Parathyroid adenoma (tissue), 2 donors: ENCODE results near the gene RSU1.

Experiments used
- H2AFZ ChIP-seq: fragments of 300-600 bp; sonication (generic); one replicate; pipeline ENCODE4 v1.7.0; 2017; ENCODE audit warnings: antibody characterized with exemption, mild to moderate bottlenecking
- H3K27ac ChIP-seq: fragments of 300-600 bp; sonication (generic); one replicate; pipeline ENCODE4 v1.7.0; 2017
- H3K27me3 ChIP-seq: fragments of 300-600 bp; sonication (generic); one replicate; pipeline ENCODE4 v1.7.0; 2017; ENCODE audit warnings: low read length; ENCODE audit not compliant: control insufficient read depth, insufficient read depth
- H3K36me3 ChIP-seq: fragments of 300-600 bp; sonication (generic); one replicate; pipeline ENCODE4 v1.7.0; 2017; ENCODE audit warnings: low read length; ENCODE audit not compliant: control insufficient read depth, insufficient read depth
- H3K4me1 ChIP-seq: fragments of 300-600 bp; sonication (generic); one replicate; pipeline ENCODE4 v1.7.0; 2017; ENCODE audit warnings: control low read depth
- H3K4me2 ChIP-seq: fragments of 300-600 bp; sonication (generic); one replicate; pipeline ENCODE4 v1.7.0; 2017; ENCODE audit warnings: low read length
- H3K4me3 ChIP-seq: fragments of 300-600 bp; sonication (generic); one replicate; pipeline ENCODE4 v1.7.0; 2017; ENCODE audit warnings: low read depth, low read length
- H3K79me2 ChIP-seq: fragments of 300-600 bp; sonication (generic); one replicate; pipeline ENCODE4 v1.7.0; 2017; ENCODE audit warnings: control low read depth
- H3K9ac ChIP-seq: fragments of 300-600 bp; sonication (generic); one replicate; pipeline ENCODE4 v1.7.0; 2017; ENCODE audit warnings: mild to moderate bottlenecking
- H3K9me3 ChIP-seq: fragments of 300-600 bp; sonication (generic); one replicate; pipeline ENCODE4 v1.7.0; 2017; ENCODE audit warnings: low read length; ENCODE audit not compliant: control insufficient read depth
- CTCF ChIP-seq: fragments of 300-600 bp; sonication (generic); IDR thresholded peaks from one replicate; pipeline ENCODE4 v1.7.0; 2017; ENCODE audit warnings: antibody characterized with exemption, mild to moderate bottlenecking
- donor health status: primary hyperparathyroidism.

Gene RSU1

GRCh38 chr10:16794005-16794404 is 23.2 kb downstream of the RSU1 start:
- Histone ChIP-seq H3K27me3 (no peaks in the 10 kb centered on the region), H2AFZ (no peak overlapping the region), H3K9me3 (no peaks in the 10 kb centered on the region), H3K4me2 (no peak overlapping the region), H3K4me1 (no peaks in the 10 kb centered on the region), H3K27ac (no peak overlapping the region), H3K36me3 (no peaks in the 10 kb centered on the region), H3K4me3 (no peak overlapping the region), H3K9ac (no peak overlapping the region), H3K79me2 (peaks cover 5% of the 10 kb centered on the region)
- TF ChIP-seq CTCF: no peak

GRCh38 chr10:16792675-16793074 is 24.5 kb downstream of the RSU1 start:
- H3K27me3 ChIP-seq: no peaks in the 10 kb centered on the region
- no peaks in the 10 kb centered on the region for H3K36me3 ChIP-seq
- H3K9me3 ChIP-seq: no peaks in the 10 kb centered on the region
- no peak overlapping the region for H3K27ac ChIP-seq
- no peak overlapping the region for H3K4me2 ChIP-seq
- no peaks in the 10 kb centered on the region for H3K4me1 ChIP-seq
- TF ChIP-seq CTCF: no peak
- H3K4me3 ChIP-seq: no peak overlapping the region
- no peak overlapping the region for H3K9ac ChIP-seq
- H2AFZ ChIP-seq: no peak overlapping the region
- H3K79me2 ChIP-seq: peaks cover 2% of the 10 kb centered on the region

GRCh38 chr10:16789765-16790164 is 27.5 kb downstream of the RSU1 start:
- Histone ChIP-seq H3K27ac (no peak overlapping the region), H3K27me3 (no peaks in the 10 kb centered on the region), H3K36me3 (no peaks in the 10 kb centered on the region), H3K9me3 (no peaks in the 10 kb centered on the region), H3K4me3 (no peak overlapping the region), H3K9ac (no peak overlapping the region), H3K4me2 (no peak overlapping the region), H2AFZ (no peak overlapping the region), H3K4me1 (no peaks in the 10 kb centered on the region), H3K79me2 (peaks cover 2% of the 10 kb centered on the region)
- no peak for TF ChIP-seq CTCF

DNA sequence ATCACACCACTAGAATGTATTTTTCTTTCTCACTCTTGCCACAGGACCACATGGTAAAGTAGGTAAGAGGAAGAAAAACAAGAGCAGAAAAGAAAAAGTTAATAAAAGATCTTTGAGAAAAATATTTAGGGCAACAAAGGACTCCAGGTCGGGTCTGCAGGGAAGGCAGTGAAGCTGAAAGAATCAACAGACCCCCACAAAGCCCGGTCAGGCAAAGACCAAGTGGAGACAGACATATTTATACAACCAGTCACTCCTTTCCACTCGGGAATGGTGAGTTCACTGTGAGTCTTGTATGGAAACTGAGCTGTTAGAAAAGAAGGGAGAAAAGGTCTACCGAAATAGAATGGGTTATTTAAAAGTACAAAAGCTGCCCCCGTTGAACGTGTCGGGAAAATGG is 28.0 kb downstream of the RSU1 start:
- Histone ChIP-seq H2AFZ (no peak overlapping the region), H3K9ac (no peak overlapping the region), H3K4me2 (no peak overlapping the region), H3K9me3 (no peaks in the 10 kb centered on the region), H3K4me1 (no peaks in the 10 kb centered on the region), H3K36me3 (no peaks in the 10 kb centered on the region), H3K4me3 (no peak overlapping the region), H3K79me2 (peaks cover 2% of the 10 kb centered on the region), H3K27me3 (no peaks in the 10 kb centered on the region), H3K27ac (no peak overlapping the region)
- TF ChIP-seq CTCF: no peak

DNA sequence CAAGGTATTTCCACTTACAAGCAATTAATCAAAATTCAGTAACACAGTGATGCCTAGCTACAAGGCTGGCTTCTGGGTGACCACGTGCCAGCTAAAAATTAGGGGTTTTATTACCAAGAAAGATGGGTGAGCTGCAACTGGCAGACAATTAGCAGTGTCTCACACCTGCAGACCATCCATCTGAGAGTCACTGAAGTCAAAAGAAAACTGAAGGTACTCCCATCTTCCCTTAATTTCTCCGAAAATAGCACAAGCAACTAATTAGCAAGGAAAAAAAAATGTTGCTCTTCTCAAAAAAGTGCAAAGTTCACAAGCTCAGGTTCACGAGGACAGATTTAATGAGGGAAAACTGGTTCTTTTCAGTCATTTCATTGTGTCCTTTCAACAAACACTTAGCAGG is 28.4 kb downstream of the RSU1 start:
- Histone ChIP-seq H3K27ac (no peak overlapping the region), H3K9me3 (no peaks in the 10 kb centered on the region), H3K79me2 (peaks cover 2% of the 10 kb centered on the region), H2AFZ (no peak overlapping the region), H3K9ac (no peak overlapping the region), H3K36me3 (no peaks in the 10 kb centered on the region), H3K4me2 (no peak overlapping the region), H3K4me3 (no peak overlapping the region), H3K4me1 (no peaks in the 10 kb centered on the region), H3K27me3 (no peaks in the 10 kb centered on the region)
- no peak for TF ChIP-seq CTCF
